ENCODE data around the gene MYL10. TPM values are rescaled to one million over a fixed set of nuclear protein-coding genes. Genes with fewer than 3 reads are reported as not detected.
A peak's percentile ranks its signal among the peaks of the same experiment; 100 is the strongest.

Gene MYL10
- total and polyA plus RNA-seq, 2 of the 13 experiments (the other 11 are each of a cell fraction or from before 2014, with no cell fraction given), result not detected

GRCh38 chr7:101588131-101588935, 40.8 kb downstream of the MYL10 start:
- ATAC-seq (no peak), FAIRE-seq (no peak), DNase-seq (ENCODE audit: low spot score) (no peak)
- H2AFZ ChIP-seq (ENCODE audit: low read length), result no peak overlapping the region
- ChIA-PET POLR2A (no interaction called here), CTCF (ENCODE audit: low intra/inter-chr PET ratio, low total read pairs) (no interaction called here)
- H3K36me3 ChIP-seq (replicated peaks in 1 of 2; ENCODE audit: control insufficient read depth in 1 of 2, insufficient read depth in 2 of 2, low read length in 2 of 2), result no peaks in the 10 kb centered on the region
- no peaks in the 10 kb centered on the region for H4K20me1 ChIP-seq (ENCODE audit: insufficient read depth, low read length)
- H3K79me2 ChIP-seq (ENCODE audit: insufficient read depth, low read length), result no peaks in the 10 kb centered on the region
- no peak overlapping the region for H3K27ac ChIP-seq (ENCODE audit: extremely low read length, insufficient read depth, low read length)
- TF ChIP-seq THRA (CRISPR knock-in tag; IDR thresholded peaks at IDR 0.05; ENCODE audit: borderline replicate concordance), result peak; percentile 30; the same call in 1 of the 2 replicates
- no peak for TF ChIP-seq ZNF570 (CRISPR knock-in tag; IDR thresholded peaks at IDR 0.05; ENCODE audit: borderline replicate concordance)
- TF ChIP-seq RXRA (CRISPR knock-in tag; IDR thresholded peaks at IDR 0.05), result 0 out of 2 replicates have a peak, but pooled peaks have one; percentile 23
- intact Hi-C loops (cut with micrococcal nuclease; ENCODE audit: unreplicated experiment) (no loop called here), in situ Hi-C loops (cut with HindIII; ENCODE audit: extremely low pct_ligation_motif_present, low pct_unique_long_range_greater_than_20kb) (no loop called here)
- no TSS peak for BruUV-seq (replicated peaks)
- peaks cover 45% of the 10 kb centered on the region for H3K4me1 ChIP-seq (ENCODE audit: insufficient read depth, low read length)
- peaks cover 5% of the 10 kb centered on the region for H3K9me3 ChIP-seq (ENCODE audit: low read length)
- 18% methylated on average over 9 of the region's 9 CpGs for WGBS (ENCODE audit: low lambda C conversion rate)
- H3K4me3 ChIP-seq (replicated peaks in 1 of 3; ENCODE audit: insufficient read depth in 1 of 3, low read depth in 2 of 3, low read length in 3 of 3), result no peak overlapping the region
- no peaks in the 10 kb centered on the region for H3K27me3 ChIP-seq (ENCODE audit: control insufficient read depth in 1 of 2, insufficient read depth in 2 of 2, low read length in 2 of 2)
- peak overlapping the region; percentile 31; the same call in 1 of the 2 replicates for H3K4me2 ChIP-seq (ENCODE audit: low read depth, low read length)
- no peak overlapping the region for H3K9ac ChIP-seq (ENCODE audit: insufficient read depth, low read depth, low read length)

GRCh38 chr7:101586906-101587677, 42.0 kb downstream of the MYL10 start:
- Histone ChIP-seq H2AFZ (ENCODE audit: low read length) (no peak overlapping the region), H3K79me2 (ENCODE audit: insufficient read depth, low read length) (no peaks in the 10 kb centered on the region), H3K4me3 (replicated peaks in 1 of 3; ENCODE audit: insufficient read depth in 1 of 3, low read depth in 2 of 3, low read length in 3 of 3) (no peak overlapping the region), H3K27me3 (ENCODE audit: control insufficient read depth in 1 of 2, insufficient read depth in 2 of 2, low read length in 2 of 2) (no peaks in the 10 kb centered on the region), H4K20me1 (ENCODE audit: insufficient read depth, low read length) (no peaks in the 10 kb centered on the region), H3K4me1 (ENCODE audit: insufficient read depth, low read length) (peaks cover 45% of the 10 kb centered on the region), H3K9ac (ENCODE audit: insufficient read depth, low read depth, low read length) (no peak overlapping the region), H3K4me2 (ENCODE audit: low read depth, low read length) (no peak overlapping the region), H3K36me3 (replicated peaks in 1 of 2; ENCODE audit: control insufficient read depth in 1 of 2, insufficient read depth in 2 of 2, low read length in 2 of 2) (no peaks in the 10 kb centered on the region), H3K9me3 (ENCODE audit: low read length) (peaks cover 12% of the 10 kb centered on the region), H3K27ac (ENCODE audit: extremely low read length, insufficient read depth, low read length) (no peak overlapping the region)
- intact Hi-C loops (cut with micrococcal nuclease; ENCODE audit: unreplicated experiment) (no loop called here), in situ Hi-C loops (cut with HindIII; ENCODE audit: extremely low pct_ligation_motif_present, low pct_unique_long_range_greater_than_20kb) (no loop called here)
- BruUV-seq (replicated peaks), result no TSS peak
- ATAC-seq (no peak), FAIRE-seq (no peak), DNase-seq (ENCODE audit: low spot score) (no peak)
- CTCF ChIA-PET (ENCODE audit: low intra/inter-chr PET ratio, low total read pairs), result no interaction called here
- TF ChIP-seq NFYC (CRISPR knock-in tag; IDR thresholded peaks at IDR 0.05) (peak; percentile 45; the same call in 1 of the 2 replicates), ZNF558 (CRISPR knock-in tag; IDR thresholded peaks at IDR 0.05; ENCODE audit: borderline replicate concordance) (no peak), NFYB (CRISPR knock-in tag; IDR thresholded peaks at IDR 0.05) (peak; percentile 25; the same call in 1 of the 2 replicates), ZNF143 (CRISPR knock-in tag; IDR thresholded peaks at IDR 0.05) (peak; percentile 49), ASH2L (IDR thresholded peaks at IDR 0.05; ENCODE audit: insufficient read length, low read depth, low read length) (no peak), CEBPB (IDR thresholded peaks at IDR 0.05; ENCODE audit: borderline replicate concordance, low read depth, low read length) (no peak)
- POLR2A ChIA-PET, result no interaction called here
- WGBS (ENCODE audit: low lambda C conversion rate), result 89% methylated on average over 12 of the region's 12 CpGs

Data from HepG2 (cell line).